ENCODE measurements around the gene CD300LD.

CD300LD gene

DNA sequence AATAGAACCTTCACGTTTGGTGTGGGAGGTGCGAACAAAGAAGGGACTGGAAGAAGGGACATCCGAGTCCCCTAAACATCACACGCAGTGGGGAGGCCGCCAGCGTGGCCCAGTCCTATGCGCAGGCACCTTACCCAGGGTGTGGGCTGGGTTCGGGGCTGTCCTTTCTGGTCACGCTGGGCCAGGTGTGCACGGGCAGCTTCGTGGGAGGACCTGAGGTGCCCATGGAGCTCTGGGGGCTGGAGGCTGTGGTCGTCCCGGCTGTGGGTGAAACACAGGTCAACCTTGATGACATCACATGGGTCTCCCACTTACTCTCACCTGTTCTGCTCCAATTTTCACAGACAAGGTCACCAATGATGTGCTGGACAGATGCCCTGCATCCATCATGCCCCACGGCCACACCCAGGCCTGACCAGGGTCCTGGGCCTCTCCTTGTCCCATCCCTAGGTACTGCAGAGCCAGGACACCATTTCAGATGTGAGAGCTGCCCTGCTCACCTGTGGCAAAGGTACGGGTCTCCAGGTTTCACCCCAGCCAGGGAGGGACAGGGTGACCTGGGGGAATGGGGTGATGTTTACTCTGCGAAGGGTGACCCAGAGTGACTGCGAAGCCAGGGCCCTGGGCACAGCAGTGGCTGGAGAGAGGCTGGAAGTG lies 49.2 kb downstream of the CD300LD start:
- no peak for DNase-seq

- DNase-seq, result no peak
Measured at GRCh38 chr17:74542166-74542565, 49.9 kb downstream of the CD300LD start.

DNA sequence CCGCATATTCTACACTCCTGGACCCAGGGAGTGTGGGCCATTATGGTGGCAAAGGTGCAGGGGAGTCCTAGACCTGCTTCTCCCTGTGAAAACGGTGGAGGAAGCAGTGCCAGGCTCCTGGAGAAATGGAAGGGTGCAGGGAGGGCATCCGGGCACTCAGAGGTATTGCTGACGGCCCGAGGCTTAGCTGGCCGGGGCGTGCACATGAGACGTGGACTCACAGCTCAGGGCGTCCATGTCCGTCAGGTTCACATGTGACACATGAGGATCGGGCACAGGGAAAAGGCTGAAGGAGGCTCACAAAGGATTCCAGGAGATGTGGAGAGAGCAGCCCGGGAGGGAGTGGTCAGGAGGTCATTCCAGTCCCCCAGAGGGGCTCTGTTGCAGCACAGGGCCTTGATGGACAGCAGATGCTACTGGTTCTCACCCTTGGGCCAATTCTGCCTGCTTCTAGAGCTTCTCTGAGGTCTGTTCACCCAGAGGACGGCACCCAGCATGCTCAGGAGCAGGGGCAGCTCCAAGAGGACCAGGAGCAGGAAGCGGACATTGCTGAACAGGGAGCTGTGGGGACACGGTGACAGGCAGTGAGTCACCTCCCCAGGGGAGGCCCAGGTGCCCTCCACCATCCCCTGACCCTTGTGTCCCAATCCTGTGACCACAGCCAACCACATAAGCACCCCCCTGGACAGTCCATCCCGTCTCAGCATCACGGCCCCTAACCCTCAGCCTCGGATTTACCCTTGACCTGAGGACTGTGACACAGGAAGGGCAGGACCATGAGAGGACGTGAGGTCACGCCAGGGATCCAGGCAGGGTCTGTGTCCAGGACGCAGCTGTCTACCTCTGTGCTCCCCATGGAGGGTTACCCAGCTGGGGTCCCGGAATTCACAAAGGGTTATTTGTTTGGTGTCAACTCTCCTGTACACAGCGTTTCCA lies 50.6 kb downstream of the CD300LD start:
- DNase-seq, result no peak

- no peak for DNase-seq
Measured at GRCh38 chr17:74539281-74539820, 52.7 kb downstream of the CD300LD start.

DNA sequence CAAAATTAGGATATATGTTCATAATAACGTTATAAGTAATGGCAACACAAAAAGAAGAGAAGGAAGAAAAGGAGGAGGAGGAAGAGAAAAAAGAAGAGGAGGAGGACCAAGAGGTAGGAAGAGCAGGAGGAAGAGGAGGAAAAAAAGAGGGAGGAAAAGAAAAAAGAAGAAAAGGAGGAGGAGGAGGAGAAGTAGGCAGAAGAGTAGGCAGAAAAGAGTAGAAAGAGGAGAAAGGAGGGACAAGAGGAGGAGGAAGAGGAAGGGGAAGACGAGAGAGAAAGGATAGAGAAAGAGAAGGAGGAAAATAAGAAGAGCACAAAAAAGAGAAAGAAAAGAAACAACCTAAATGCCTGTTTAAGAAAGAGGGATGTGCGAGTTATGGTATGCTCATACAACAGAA lies 55.2 kb downstream of the CD300LD start:
- DNase-seq, result no peak

- no peak for DNase-seq
Measured at GRCh38 chr17:74532115-74532514, 60.0 kb downstream of the CD300LD start.

- DNase-seq, result no peak
Measured at GRCh38 chr17:74531231-74531761, 60.8 kb downstream of the CD300LD start, which contains the start of gene CD300LB. TSS of gene CD300LB (minus strand) at chr17:74531475. CDS start at chr17:74531350, 125 bp downstream.

DNA sequence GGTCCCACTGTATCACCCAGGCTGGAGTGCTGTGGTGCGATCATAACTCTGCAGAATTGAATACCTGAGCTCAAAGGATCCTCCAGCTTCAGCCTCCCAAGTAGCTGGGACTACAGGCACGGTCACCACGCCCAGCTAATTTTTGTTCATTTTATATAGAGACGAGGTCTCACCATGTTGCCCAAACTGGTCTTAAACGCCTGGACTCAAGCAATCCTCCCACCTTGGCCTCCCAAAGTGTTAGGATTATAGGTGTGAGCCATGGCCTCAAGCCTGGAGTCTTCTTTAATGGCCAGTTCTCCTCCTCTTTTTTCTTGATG lies 61.3 kb downstream of the CD300LD start:
- DNase-seq, result no peak
